ENCODE data around the gene PI4K2B. TPM values are rescaled to one million over a fixed set of nuclear protein-coding genes. Genes with fewer than 3 reads are reported as not detected.
"Not testable (repeated sequence)": the region's sequence is repeated elsewhere in the genome, so short reads cannot be mapped to it uniquely, and the experiment has no call there.

Gene PI4K2B
- total RNA-seq, 1 donor from 2014 or later: 12.5 TPM

DNA sequence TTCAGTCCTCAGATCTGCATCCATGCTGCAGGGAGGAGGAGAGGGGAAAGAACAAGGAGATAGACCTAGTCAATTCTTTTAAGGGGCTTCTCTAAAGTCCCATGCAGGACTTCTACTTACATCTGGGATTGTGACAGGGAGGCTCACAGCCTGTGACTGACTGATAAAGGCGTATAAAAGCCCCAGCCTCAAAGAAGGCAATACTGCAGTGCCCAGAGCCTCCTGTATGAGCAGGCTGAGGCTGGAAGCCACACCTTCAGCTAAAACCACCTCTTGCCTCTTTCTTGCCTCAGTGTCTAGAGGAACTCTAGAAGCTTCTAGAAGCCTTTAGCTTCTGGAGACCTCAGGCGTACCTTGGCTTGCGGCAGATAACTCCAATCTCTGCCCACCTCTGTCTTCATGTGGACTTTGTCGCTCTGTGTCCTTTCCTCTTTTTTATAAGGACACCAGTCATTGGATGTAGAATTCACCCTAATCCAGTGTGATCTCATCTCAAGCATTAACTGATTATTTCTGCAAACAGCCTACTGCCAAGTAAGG is 72.8 kb downstream of the PI4K2B start:
- no peak for DNase-seq (ENCODE audit: low spot score)

DNA sequence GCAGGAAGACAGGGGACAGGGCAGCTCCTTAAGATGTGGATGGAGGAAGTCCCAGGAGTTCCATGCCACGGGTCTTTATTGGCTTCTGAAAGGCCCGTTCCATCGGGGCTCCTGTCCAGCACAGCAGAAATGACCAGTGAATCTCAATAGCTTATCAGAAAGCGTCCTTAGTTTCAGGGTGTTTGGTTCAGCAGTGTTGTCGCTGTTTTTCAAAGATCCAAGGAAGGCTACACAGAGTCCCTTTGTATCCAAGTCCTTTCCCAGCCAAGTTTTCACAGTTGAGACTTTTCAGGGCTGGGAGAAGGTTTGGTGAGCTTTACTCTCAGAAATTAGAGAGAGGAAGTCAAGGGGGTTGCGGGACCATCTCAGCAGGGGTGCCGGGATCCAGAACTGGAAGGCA is 73.8 kb downstream of the PI4K2B start:
- DNase-seq (ENCODE audit: low spot score): no peak

DNA sequence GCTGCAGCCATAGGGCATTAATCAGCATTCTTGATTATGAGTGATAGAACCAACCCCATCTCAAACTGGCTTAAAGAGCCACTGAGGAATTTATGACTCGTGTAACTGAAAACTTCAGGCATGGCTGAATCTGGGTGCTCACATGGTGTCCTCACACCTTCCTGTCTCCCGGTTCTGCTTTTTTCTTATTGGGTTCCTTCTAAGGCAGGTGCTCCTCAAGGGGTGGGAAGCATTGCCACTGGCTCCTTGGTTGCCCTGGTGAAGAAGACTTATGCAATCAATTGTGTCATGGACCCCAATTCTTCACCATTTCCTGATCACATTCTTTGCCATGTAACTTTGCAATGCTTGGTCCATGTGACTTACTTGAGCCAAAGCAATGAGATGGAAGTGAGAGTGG is 74.5 kb downstream of the PI4K2B start:
- DNase-seq (ENCODE audit: low spot score): no peak

DNA sequence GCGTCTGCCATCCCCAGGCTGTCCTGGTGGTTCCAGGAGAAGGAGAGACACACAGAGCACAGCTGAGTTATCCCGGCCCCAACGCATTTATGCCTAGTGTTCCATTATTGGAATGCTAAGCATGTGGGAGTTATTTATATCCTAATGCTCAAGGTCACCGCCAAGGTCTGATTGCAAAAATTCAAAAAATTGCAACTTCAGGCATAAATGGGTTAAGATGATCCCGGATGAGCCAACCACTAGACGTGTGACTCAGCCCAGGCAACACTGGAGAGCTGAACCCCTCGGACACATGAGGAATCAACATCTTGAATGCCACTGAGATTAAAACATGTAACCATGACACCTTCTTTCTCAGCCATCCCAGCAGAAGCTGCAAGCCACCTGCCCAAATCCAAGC is 74.9 kb downstream of the PI4K2B start:
- no peak for DNase-seq (ENCODE audit: low spot score)

DNA sequence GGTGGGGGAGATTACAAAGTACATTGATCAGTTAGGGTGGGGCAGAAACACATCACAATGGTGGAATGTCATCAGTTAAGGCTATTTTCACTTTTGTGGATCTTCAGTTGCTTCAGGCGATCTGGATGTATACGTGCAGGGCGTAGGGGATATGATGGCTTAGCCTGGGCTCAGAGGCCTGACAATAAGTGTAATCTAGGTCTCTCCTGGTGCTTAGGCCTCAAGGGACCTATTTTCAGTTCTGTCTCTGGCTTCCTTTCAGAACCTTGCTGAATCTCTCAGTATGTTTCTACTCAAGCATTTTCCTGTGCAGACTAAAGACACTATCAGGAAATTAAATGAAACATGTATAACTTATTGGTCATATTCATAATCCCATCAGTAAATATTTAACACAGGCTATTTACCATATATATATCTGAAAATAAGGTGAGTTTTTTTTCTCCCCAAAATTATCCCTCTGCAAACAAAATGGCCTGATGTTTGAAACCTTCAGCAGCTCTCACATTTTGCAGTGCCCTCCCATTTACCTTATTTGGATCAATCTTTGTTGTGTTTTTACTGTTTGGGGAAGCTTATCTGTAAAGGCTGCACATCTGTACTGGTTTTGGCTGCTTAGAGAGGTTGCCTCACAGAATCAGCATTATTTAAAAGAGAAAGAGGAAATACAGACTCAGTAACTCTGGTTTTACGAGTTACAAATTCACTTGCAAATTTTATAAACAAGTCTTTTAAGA is 76.4 kb downstream of the PI4K2B start:
- DNase-seq (ENCODE audit: low spot score): no peak

DNA sequence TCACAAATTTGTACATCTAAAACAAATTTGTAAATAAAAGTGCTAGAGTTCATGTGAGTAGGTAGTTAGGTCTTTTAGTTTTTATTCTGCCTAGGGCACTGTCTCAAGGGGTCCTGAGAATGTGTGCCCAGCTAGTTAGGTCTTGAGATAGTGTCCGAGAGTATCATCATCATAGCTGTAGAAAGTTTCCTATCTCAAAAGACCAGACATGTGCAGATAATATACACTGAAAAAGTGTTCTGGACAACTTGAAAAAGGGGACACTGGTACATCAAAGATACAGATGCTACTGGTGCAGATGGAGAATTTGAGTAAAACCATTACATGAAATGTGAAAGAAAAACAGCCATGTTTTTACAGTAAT is 77.0 kb downstream of the PI4K2B start:
- DNase-seq (ENCODE audit: low spot score): no peak

DNA sequence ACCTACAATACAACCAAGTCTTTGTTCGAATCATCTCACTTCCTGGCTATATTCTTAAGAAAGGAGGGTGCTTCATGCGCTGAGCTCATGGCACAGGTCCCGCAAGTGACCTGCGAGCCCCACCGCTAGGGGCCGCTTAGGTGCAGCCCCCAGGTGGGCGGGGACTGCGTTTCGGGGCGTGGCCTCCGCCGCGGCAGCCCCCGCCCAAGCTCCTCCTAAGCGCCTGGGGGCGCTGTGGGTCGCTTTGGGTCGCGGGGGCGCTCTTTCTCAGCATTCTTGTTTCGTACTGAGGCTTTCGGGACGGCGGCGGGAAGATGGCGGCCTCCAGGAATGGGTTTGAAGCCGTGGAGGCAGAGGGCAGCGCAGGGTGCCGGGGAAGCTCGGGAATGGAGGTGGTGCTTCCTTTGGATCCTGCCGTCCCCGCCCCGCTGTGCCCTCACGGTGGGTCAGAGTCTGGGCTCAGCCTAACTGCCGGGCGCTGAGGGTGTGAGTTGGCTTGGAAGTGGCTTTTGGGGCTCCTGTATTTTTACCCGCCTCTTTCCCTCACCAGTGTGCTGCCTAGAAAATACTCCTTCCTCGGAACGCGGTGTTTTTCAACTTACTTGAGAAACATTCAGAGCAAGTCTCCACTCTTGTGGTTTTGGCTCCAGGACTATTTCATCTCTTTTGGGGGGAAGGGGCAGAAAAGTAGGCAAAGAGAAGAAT is 78.8 kb downstream of the PI4K2B start, which contains the start of gene ZCCHC4:
Gene ZCCHC4 (plus strand): TSS at position 279 of the 705 bp plus-strand sequence. CDS start 36 bp downstream, at position 315.
- peak; percentile 93 for DNase-seq (ENCODE audit: low spot score)

DNA sequence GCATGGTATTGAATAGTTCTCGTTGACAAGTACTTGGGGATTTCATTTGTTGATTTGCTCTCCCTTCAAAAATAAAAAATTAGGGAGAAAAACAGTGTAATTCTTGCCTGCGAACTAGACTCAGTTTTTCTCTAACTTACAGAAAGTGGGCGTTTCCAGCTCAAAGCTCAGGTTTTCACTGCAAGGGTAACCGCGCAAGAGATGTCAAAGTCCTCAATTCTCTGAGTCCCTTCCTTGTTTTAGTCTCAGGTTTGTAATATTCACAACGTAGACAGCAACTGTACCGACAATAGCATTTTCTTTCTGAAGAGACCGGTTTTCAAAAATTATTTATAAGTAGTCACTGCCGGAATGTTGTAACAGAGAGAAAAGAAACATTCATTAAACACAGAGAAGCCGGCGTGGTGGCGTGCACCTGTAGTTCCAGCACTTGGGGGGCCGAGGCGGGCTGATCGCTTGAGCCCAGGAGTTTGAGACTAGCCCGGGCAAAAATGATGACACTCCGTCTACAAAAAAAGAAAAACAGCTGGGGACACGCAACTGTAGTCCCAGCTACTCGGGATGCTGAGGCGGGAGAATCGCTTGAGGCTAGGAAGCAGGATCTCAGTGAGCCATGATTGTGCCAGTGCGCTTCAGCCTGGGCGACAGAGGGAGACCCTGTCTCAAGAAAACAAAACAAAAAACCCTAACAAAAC is 79.5 kb downstream of the PI4K2B start:
- no peak for DNase-seq (ENCODE audit: low spot score)

DNA sequence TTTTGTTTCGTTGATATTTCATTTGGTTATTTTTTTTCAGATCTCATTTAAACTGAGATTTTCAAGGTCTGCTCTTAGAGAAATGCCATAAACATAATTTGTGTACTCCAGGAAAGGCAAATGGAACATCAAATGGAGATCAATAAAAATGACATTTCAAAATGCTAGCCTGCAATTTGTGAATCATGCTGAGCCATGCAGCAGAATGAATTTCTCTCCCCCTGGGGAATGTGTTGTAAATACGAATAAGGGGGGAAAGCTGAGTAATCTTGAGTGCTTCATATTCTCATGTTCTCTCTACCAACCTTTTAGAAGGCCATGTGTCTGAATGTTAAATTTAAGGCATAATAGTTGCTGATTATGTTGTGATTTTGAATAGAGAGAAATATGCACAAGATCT is 86.5 kb downstream of the PI4K2B start:
- DNase-seq (ENCODE audit: low spot score): no peak

DNA sequence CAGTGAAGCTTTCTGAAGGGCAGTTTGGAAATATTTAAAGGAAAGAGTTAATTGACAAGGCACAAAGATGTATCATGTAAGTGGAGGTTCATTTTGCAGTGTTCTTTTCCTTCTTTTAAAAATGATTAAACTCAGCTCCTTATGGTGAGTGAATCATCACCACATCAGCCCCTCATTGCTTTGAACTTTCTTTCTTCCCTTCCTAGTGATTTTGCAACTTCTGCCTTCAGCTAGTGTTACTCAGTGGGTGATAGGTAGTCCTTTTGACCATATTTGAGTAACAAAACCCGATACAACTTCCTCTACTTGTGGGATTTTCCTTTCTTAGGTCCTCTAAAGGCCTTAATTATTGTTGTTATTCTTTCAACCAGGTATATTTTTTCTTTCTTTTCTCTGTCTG is 86.9 kb downstream of the PI4K2B start:
- DNase-seq (ENCODE audit: low spot score): no peak

DNA sequence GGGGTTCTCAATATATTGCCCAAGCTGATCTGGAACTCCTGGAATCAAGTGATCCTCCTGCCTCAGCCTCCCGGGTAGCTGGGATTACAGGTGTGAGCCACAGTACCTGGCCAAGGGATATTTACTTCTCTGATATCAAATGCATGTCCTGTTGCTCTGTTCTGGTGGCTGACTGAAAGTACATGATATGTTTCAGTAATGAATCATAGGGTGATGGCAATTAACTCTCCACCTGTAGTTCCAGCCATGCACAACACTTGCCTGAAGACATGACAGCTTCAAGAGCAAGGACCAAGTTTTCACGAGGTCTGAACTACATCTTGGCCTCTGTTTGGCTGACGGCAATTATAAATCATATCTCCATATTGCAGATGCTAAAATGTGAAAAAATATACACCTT is 87.9 kb downstream of the PI4K2B start:
- no peak for DNase-seq (ENCODE audit: low spot score)

DNA sequence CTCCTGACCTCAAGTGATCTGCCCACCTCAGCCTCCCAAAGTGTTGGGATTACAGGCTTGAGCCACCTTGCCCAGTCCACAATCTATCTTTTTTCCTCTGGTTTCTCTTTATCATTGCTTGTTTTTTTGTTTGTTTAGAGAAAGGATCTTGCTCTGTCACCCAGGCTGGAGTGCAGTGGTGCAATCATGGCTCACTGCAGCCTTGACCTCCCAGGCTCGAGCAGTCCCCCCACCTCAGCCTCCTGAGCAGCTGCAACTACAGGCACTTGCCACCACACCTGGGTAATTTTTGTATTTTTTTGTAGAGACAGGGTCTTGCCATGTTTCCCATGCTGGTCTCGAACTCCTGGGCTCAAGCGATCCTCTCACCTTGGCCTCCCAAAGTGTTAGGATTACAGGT is 94.6 kb downstream of the PI4K2B start:
- DNase-seq (ENCODE audit: low spot score): not testable (repeated sequence)

Other genes with a start within 250 kb of the PI4K2B start
- 1.5 TPM for gene LGI2, start 203.1 kb upstream of the PI4K2B start, total RNA-seq
- gene SEPSECS, start 73.6 kb upstream of the PI4K2B start, total RNA-seq: 10.8 TPM
- gene ZCCHC4, start 78.7 kb downstream of the PI4K2B start, total RNA-seq: 14.2 TPM
- 44.0 TPM for gene ANAPC4, start 143.2 kb downstream of the PI4K2B start, total RNA-seq

All from ureter (tissue), 1 donor.